HepG2 (cell line): ENCODE results near the gene NAGA. TPM values are rescaled to one million over a fixed set of nuclear protein-coding genes. Genes with fewer than 3 reads are reported as not detected.
A peak's percentile ranks its signal among the peaks of the same experiment; 100 is the strongest.

Experiments
- CSRNP2 ChIP-seq: sonication (generic); formaldehyde crosslinking; conservative IDR thresholded peaks from 2 replicates; pipeline ENCODE4 v1.8.0; 2022; ENCODE audit warnings: low read depth, missing genetic modification reagents
- FOXK2 ChIP-seq: fragments of 450-650 bp; IDR thresholded peaks from 2 replicates; pipeline ENCODE4 v1.6.1; 2016
- HOXA3 ChIP-seq: sonication (generic); formaldehyde crosslinking; IDR thresholded peaks from 2 replicates; pipeline ENCODE4 v1.5.0; 2020; ENCODE audit warnings: missing genetic modification reagents
- MED1 ChIP-seq: sonication (generic); formaldehyde crosslinking; IDR thresholded peaks from 2 replicates; pipeline ENCODE4 v1.4.0; 2020; ENCODE audit warnings: missing genetic modification reagents
- MLLT10 ChIP-seq: sonication (generic); formaldehyde crosslinking; IDR thresholded peaks from 2 replicates; pipeline ENCODE4 v1.4.0; 2020; ENCODE audit warnings: missing genetic modification reagents
- PHF5A ChIP-seq: IDR thresholded peaks from one replicate; pipeline ENCODE4 v1.6.1; 2018; ENCODE audit warnings: low read depth, missing genetic modification reagents; ENCODE audit not compliant: unreplicated experiment
- POLR2A ChIP-seq, 2 experiments: IDR thresholded peaks; 2 replicates each; pipeline ENCODE4 v1.6.1; 2011; ENCODE audit warnings: low read depth in 2 of 2, low read length in 2 of 2, mild to moderate bottlenecking in 1 of 2, moderate library complexity in 1 of 2; ENCODE audit not compliant: insufficient read depth in 1 of 2
- RAD51 ChIP-seq: fragments of 450-650 bp; IDR thresholded peaks from 2 replicates; pipeline ENCODE4 v1.6.1; 2016; ENCODE audit warnings: borderline replicate concordance
- RARA ChIP-seq: IDR thresholded peaks from 2 replicates; pipeline ENCODE4 v1.6.1; 2016; ENCODE audit warnings: missing genetic modification reagents, missing compliant biosample characterization
- RFX3 ChIP-seq: IDR thresholded peaks from 2 replicates; pipeline ENCODE4 v1.6.1; 2016; ENCODE audit warnings: missing biosample characterization, missing genetic modification reagents
- SP140L ChIP-seq: sonication (generic); formaldehyde crosslinking; IDR thresholded peaks from 2 replicates; pipeline ENCODE4 v1.4.0; 2020; ENCODE audit warnings: missing genetic modification reagents, borderline replicate concordance
- TCF7L2 ChIP-seq: IDR thresholded peaks from 2 replicates; pipeline ENCODE4 v1.6.1; 2011; ENCODE audit warnings: mild to moderate bottlenecking, low read depth, low read length, moderate library complexity
- ZFP1 ChIP-seq: IDR thresholded peaks from 2 replicates; pipeline ENCODE4 v1.6.1; 2016
- ZFP36 ChIP-seq: fragments of 150-350 bp; IDR thresholded peaks from 2 replicates; pipeline ENCODE4 v1.6.1; 2018; ENCODE audit warnings: borderline replicate concordance, low read length, low read depth; ENCODE audit not compliant: partially characterized antibody
- ZFYVE20 ChIP-seq: sonication (generic); formaldehyde crosslinking; IDR thresholded peaks from 2 replicates; pipeline ENCODE4 v1.8.0; 2023; ENCODE audit warnings: low read depth, mild to moderate bottlenecking, moderate library complexity, missing genetic modification reagents, borderline replicate concordance
- ZNF350 ChIP-seq: sonication (generic); formaldehyde crosslinking; IDR thresholded peaks from 2 replicates; pipeline ENCODE4 v1.4.0; 2020; ENCODE audit warnings: mild to moderate bottlenecking, low read depth, missing genetic modification reagents, borderline replicate concordance
- ZNF432 ChIP-seq: sonication (generic); formaldehyde crosslinking; IDR thresholded peaks from 2 replicates; pipeline ENCODE4 v1.5.0; 2020; ENCODE audit warnings: missing genetic modification reagents, mild to moderate bottlenecking, borderline replicate concordance
- ZNF720 ChIP-seq: sonication (generic); formaldehyde crosslinking; IDR thresholded peaks from 2 replicates; pipeline ENCODE4 v1.4.0; 2020; ENCODE audit warnings: missing genetic modification reagents
- ZNF737 ChIP-seq: sonication (generic); formaldehyde crosslinking; IDR thresholded peaks from 2 replicates; pipeline ENCODE4 v1.5.0; 2020; ENCODE audit warnings: missing genetic modification reagents, mild to moderate bottlenecking, borderline replicate concordance
- polyA plus RNA-seq, 8 experiments: library from polyadenylated mRNA; depleted of rRNA in 3 of 8; stranded (reverse) in 7 of 8; unstranded in 1 of 8; fragments of >200 nt; fragmentation: Illumina TruSeq in 4 of 8; extraction: Trizol in 4 of 8; gene quantifications; 2 replicates each; pipeline versions ENCODE4 v1.2.1 to v1.2.3, GENCODE V29; 2011 to 2016; ENCODE audit warnings: low read depth in 4 of 8, missing spikeins in 1 of 8, mixed read lengths in 1 of 8; ENCODE audit not compliant: insufficient read depth in 1 of 8
- total RNA-seq, 5 experiments: library from RNA; depleted of rRNA; stranded (reverse); fragments of >200 nt; fragmentation: Illumina TruSeq; extraction: Trizol; gene quantifications; 2 replicates each; pipeline ENCODE4 v1.2.3, GENCODE V29; 2016; ENCODE audit warnings: low read depth in 1 of 5
- TF ChIP-seq, protein P1 (sequence below): sonication (generic); formaldehyde crosslinking; IDR thresholded peaks from 2 replicates; pipeline ENCODE4 v1.8.1; 2023; ENCODE audit warnings: mild to moderate bottlenecking, missing genetic modification reagents
- TF ChIP-seq, protein P2 (sequence below): IDR thresholded peaks from 2 replicates; pipeline ENCODE4 v1.6.1; 2012; ENCODE audit warnings: inconsistent platforms

Gene NAGA
- total and polyA plus RNA-seq, 2 of the 13 experiments (the other 11 are each of a cell fraction or from before 2014, with no cell fraction given) = 15.1 to 23.4 TPM

GRCh38 chr22:42070517-42071422 lies at the start of gene NAGA (continued):
- TF ChIP-seq SP140L (CRISPR knock-in tag) = no peak
- no peak for TF ChIP-seq MLLT10 (CRISPR knock-in tag)
- no peak for TF ChIP-seq ZNF720
- peak; percentile 67 to 92 for TF ChIP-seq POLR2A (IDR thresholded peaks at IDR 0.05; ENCODE audit: insufficient read depth in 1 of 2, low read depth in 2 of 2, low read length in 2 of 2)
- no peak; the same call in 1 of the 2 replicates for TF ChIP-seq MED1 (CRISPR knock-in tag)
- TF ChIP-seq RARA (CRISPR knock-in tag) = no peak; the same call in 1 of the 2 replicates
- peak; percentile 76; the same call in 1 of the 2 replicates for TF ChIP-seq HOXA3
- TF ChIP-seq, protein P1, sequence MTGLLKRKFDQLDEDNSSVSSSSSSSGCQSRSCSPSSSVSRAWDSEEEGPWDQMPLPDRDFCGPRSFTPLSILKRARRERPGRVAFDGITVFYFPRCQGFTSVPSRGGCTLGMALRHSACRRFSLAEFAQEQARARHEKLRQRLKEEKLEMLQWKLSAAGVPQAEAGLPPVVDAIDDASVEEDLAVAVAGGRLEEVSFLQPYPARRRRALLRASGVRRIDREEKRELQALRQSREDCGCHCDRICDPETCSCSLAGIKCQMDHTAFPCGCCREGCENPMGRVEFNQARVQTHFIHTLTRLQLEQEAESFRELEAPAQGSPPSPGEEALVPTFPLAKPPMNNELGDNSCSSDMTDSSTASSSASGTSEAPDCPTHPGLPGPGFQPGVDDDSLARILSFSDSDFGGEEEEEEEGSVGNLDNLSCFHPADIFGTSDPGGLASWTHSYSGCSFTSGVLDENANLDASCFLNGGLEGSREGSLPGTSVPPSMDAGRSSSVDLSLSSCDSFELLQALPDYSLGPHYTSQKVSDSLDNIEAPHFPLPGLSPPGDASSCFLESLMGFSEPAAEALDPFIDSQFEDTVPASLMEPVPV (CRISPR knock-in tag) = peak; percentile 99
- TF ChIP-seq ZFYVE20 (CRISPR knock-in tag) = no peak
- no peak for TF ChIP-seq FOXK2
- no peak for TF ChIP-seq TCF7L2
- no peak for TF ChIP-seq ZNF432 (CRISPR knock-in tag)
- TF ChIP-seq CSRNP2 (CRISPR knock-in tag) = no peak
- TF ChIP-seq ZNF350 = no peak; the same call in 1 of the 2 replicates
- no peak for TF ChIP-seq ZFP36
- TF ChIP-seq PHF5A (CRISPR knock-in tag) = no peak
- TF ChIP-seq, protein P2, sequence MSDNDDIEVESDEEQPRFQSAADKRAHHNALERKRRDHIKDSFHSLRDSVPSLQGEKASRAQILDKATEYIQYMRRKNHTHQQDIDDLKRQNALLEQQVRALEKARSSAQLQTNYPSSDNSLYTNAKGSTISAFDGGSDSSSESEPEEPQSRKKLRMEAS = peak; percentile 98
- TF ChIP-seq ZNF737 (CRISPR knock-in tag) = no peak
- no peak for TF ChIP-seq RFX3 (CRISPR knock-in tag)
- TF ChIP-seq RAD51 = no peak
- no peak for TF ChIP-seq ZFP1 (CRISPR knock-in tag)
